ENCODE data around the gene KLF16.
"Not testable (repeated sequence)": the region's sequence is repeated elsewhere in the genome, so short reads cannot be mapped to it uniquely, and the experiment has no call there.

- not testable (repeated sequence) for TF ChIP-seq ATF1 (CRISPR knock-in tag; IDR thresholded peaks at IDR 0.05); MAX (CRISPR knock-in tag; IDR thresholded peaks at IDR 0.05); CTCF (IDR thresholded peaks at IDR 0.05); ZNF512 (CRISPR knock-in tag; IDR thresholded peaks at IDR 0.05; ENCODE audit: borderline replicate concordance)
Measured at GRCh38 chr19:1878583-1878982, 15.2 kb upstream of the KLF16 start.

All from WTC11 (cell line).